ENCODE data around the gene MAEA.

The MAEA gene

GRCh38 chr4:1297456-1298325 is 8.0 kb downstream of the MAEA start:
- Histone ChIP-seq H3K27ac (ENCODE audit: low read depth, low read length) (no peak overlapping the region), H4K20me1 (ENCODE audit: control insufficient read depth, insufficient read depth, low read depth, low read length) (peaks cover 5% of the 10 kb centered on the region; the same call in 1 of the 2 replicates), H3K9me3 (ENCODE audit: control insufficient read depth, insufficient read depth, low read length) (no peaks in the 10 kb centered on the region), H3F3A (ENCODE audit: control insufficient read depth, insufficient read depth) (no peaks in the 10 kb centered on the region), H3K4me3 (ENCODE audit: low read length) (no peak overlapping the region), H3K36me3 (ENCODE audit: control insufficient read depth, low read length) (peaks cover 51% of the 10 kb centered on the region), H3K79me2 (ENCODE audit: control insufficient read depth, low read length) (peaks cover 97% of the 10 kb centered on the region), H3K4me1 (ENCODE audit: control insufficient read depth, low read length) (peaks cover 6% of the 10 kb centered on the region; the same call in 1 of the 2 replicates), H3K4me2 (ENCODE audit: low read length) (no peak overlapping the region), H3K9me2 (replicated peaks; ENCODE audit: control insufficient read depth, low read length) (no peaks in the 10 kb centered on the region), H3K27me3 (ENCODE audit: control insufficient read depth, low read length) (no peaks in the 10 kb centered on the region)
- no peak for TF ChIP-seq CTCF (IDR thresholded peaks at IDR 0.05; ENCODE audit: low read depth, low read length, poor library complexity, severe bottlenecking)
- no peak for TF ChIP-seq EZH2phosphoT487 (IDR thresholded peaks at IDR 0.05; ENCODE audit: borderline replicate concordance, low read length)

GRCh38 chr4:1298461-1298860 is 8.8 kb downstream of the MAEA start:
- peaks cover 4% of the 10 kb centered on the region; the same call in 1 of the 2 replicates for H4K20me1 ChIP-seq (ENCODE audit: control insufficient read depth, insufficient read depth, low read depth, low read length)
- H3K9me3 ChIP-seq (ENCODE audit: control insufficient read depth, insufficient read depth, low read length): no peaks in the 10 kb centered on the region
- no peak overlapping the region for H3K4me2 ChIP-seq (ENCODE audit: low read length)
- no peaks in the 10 kb centered on the region for H3F3A ChIP-seq (ENCODE audit: control insufficient read depth, insufficient read depth)
- H3K79me2 ChIP-seq (ENCODE audit: control insufficient read depth, low read length): peaks cover 96% of the 10 kb centered on the region
- H3K4me1 ChIP-seq (ENCODE audit: control insufficient read depth, low read length): peaks cover 5% of the 10 kb centered on the region; the same call in 1 of the 2 replicates
- TF ChIP-seq EZH2phosphoT487 (IDR thresholded peaks at IDR 0.05; ENCODE audit: borderline replicate concordance, low read length) (no peak), CTCF (IDR thresholded peaks at IDR 0.05; ENCODE audit: low read depth, low read length, poor library complexity, severe bottlenecking) (no peak)
- H3K27me3 ChIP-seq (ENCODE audit: control insufficient read depth, low read length): no peaks in the 10 kb centered on the region
- no peak overlapping the region for H3K27ac ChIP-seq (ENCODE audit: low read depth, low read length)
- H3K9me2 ChIP-seq (replicated peaks; ENCODE audit: control insufficient read depth, low read length): no peaks in the 10 kb centered on the region
- no peak overlapping the region for H3K4me3 ChIP-seq (ENCODE audit: low read length)
- H3K36me3 ChIP-seq (ENCODE audit: control insufficient read depth, low read length): peaks cover 50% of the 10 kb centered on the region

- no peaks in the 10 kb centered on the region for H3K4me1 ChIP-seq (ENCODE audit: control insufficient read depth, low read length)
- no peak overlapping the region for H3K4me2 ChIP-seq (ENCODE audit: low read length)
- H3K27ac ChIP-seq (ENCODE audit: low read depth, low read length): no peak overlapping the region
- no peaks in the 10 kb centered on the region for H3K9me3 ChIP-seq (ENCODE audit: control insufficient read depth, insufficient read depth, low read length)
- no peaks in the 10 kb centered on the region for H3K9me2 ChIP-seq (replicated peaks; ENCODE audit: control insufficient read depth, low read length)
- H3K79me2 ChIP-seq (ENCODE audit: control insufficient read depth, low read length): peaks cover 93% of the 10 kb centered on the region
- no peaks in the 10 kb centered on the region for H3F3A ChIP-seq (ENCODE audit: control insufficient read depth, insufficient read depth)
- H4K20me1 ChIP-seq (ENCODE audit: control insufficient read depth, insufficient read depth, low read depth, low read length): no peaks in the 10 kb centered on the region
- TF ChIP-seq EZH2phosphoT487 (IDR thresholded peaks at IDR 0.05; ENCODE audit: borderline replicate concordance, low read length) (no peak), CTCF (IDR thresholded peaks at IDR 0.05; ENCODE audit: low read depth, low read length, poor library complexity, severe bottlenecking) (no peak)
- H3K4me3 ChIP-seq (ENCODE audit: low read length): no peak overlapping the region
- H3K27me3 ChIP-seq (ENCODE audit: control insufficient read depth, low read length): no peaks in the 10 kb centered on the region
- peaks cover 44% of the 10 kb centered on the region for H3K36me3 ChIP-seq (ENCODE audit: control insufficient read depth, low read length)
Measured at GRCh38 chr4:1299301-1299860, 9.7 kb downstream of the MAEA start.

All from DOHH2 (cell line).